Left lung (tissue), 14 donors: Measurements from ENCODE around the gene PALM. TPM values are rescaled to one million over a fixed set of nuclear protein-coding genes. Genes with fewer than 3 reads are reported as not detected.

Experiments
- ATAC-seq: fragments of 200-7000 bp; cut with Tn5 transposase; one replicate; pipeline ENCODE4 v1.9.1; 2020; ENCODE audit warnings: moderate library complexity
- DNase-seq, 4 donors: peaks; one replicate each; pipeline ENCODE4 v3.0.0-alpha.2; 2013 to 2020
- H3K27ac ChIP-seq, 2 donors: fragments of 200-600 bp; sonication (generic) in 1 of 2; one replicate each; pipeline versions ENCODE4 v1.5.0 to v1.8.0; 2020 to 2021
- H3K27me3 ChIP-seq, 2 donors: fragments of 200-600 bp; sonication (generic) in 1 of 2; one replicate each; pipeline versions ENCODE4 v1.5.0 to v1.8.0; 2020 to 2021
- H3K36me3 ChIP-seq, 2 donors: fragments of 200-600 bp; sonication (generic) in 1 of 2; one replicate each; pipeline versions ENCODE4 v1.5.0 to v1.8.0; 2020 to 2021
- H3K4me1 ChIP-seq, 2 donors: fragments of 200-600 bp; one replicate each; pipeline ENCODE4 v1.8.0; 2021
- H3K4me3 ChIP-seq, 2 donors: fragments of 200-600 bp; sonication (generic) in 1 of 2; one replicate each; pipeline versions ENCODE4 v1.5.0 to v1.8.0; 2020 to 2021; ENCODE audit warnings: mild to moderate bottlenecking in 1 of 2
- H3K9me3 ChIP-seq, 2 donors: fragments of 200-600 bp; sonication (generic) in 1 of 2; one replicate each; pipeline versions ENCODE4 v1.5.0 to v1.8.0; 2020 to 2021
- intact Hi-C, 2 donors: fragments of 100-400 bp; cut with DNase I; formaldehyde crosslinking; loops; one replicate each; pipeline versions ENCODE4 v1.11.2 to v1.14.2; 2022
- long read RNA-seq, 12 donors: library from polyadenylated mRNA in 2 of 12; unstranded in 2 of 12; transcript quantifications; one replicate each; pipeline ENCODE4 v2.0.0 and lab custom pipeline, GENCODE V29; 2019 to 2026
- polyA plus RNA-seq, 6 donors: library from polyadenylated mRNA; unstranded; fragments of 120-200 nt; gene quantifications; one replicate each; pipeline ENCODE4 v1.2.1, GENCODE V29; 2013; ENCODE audit not compliant: insufficient read length in 6 of 6
- total RNA-seq, 2 donors: library from RNA; stranded (reverse); fragmentation: NEBNext Ultra II Directional; extraction: Animal tissue kit (Norgen Biotek cat#: 25700); gene quantifications; one replicate each; pipeline ENCODE4 v1.2.1, GENCODE V29; 2021
- TF ChIP-seq, protein P1 (sequence below), 2 donors: fragments of 200-600 bp; sonication (generic) in 1 of 2; IDR thresholded peaks; one replicate each; pipeline versions ENCODE4 v1.5.0 to v1.8.0; 2021; ENCODE audit warnings: antibody characterized with exemption in 2 of 2
- donor health status: DM: no; HTN: yes; CAD: no.
- donor health status: DM: no; HTN: no; CAD: no.

Gene PALM, protein sequence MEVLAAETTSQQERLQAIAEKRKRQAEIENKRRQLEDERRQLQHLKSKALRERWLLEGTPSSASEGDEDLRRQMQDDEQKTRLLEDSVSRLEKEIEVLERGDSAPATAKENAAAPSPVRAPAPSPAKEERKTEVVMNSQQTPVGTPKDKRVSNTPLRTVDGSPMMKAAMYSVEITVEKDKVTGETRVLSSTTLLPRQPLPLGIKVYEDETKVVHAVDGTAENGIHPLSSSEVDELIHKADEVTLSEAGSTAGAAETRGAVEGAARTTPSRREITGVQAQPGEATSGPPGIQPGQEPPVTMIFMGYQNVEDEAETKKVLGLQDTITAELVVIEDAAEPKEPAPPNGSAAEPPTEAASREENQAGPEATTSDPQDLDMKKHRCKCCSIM
- total RNA-seq (10 to 100 TPM; 30.2 to 33.0 TPM), polyA plus RNA-seq (10 to 100 TPM; 37.0 to 59.7 (median 42.8) TPM)
- long read RNA-seq, donor 1, transcript PALM-202 (9 exons, 2,725 nt): major isoform, 8 of 14 reads
- long read RNA-seq, donor 1, partial matches to known transcripts: 0 of 14 reads
- long read RNA-seq, donor 1, other reads (novel, unspliced or antisense): 0 of 14 reads
- long read RNA-seq, donor 2, partial matches to known transcripts: 0 of 8 reads
- long read RNA-seq, donor 2, other reads (novel, unspliced or antisense): 0 of 8 reads
- long read RNA-seq, donor 3, transcript PALM-202 (9 exons, 2,725 nt): major isoform, 6 of 10 reads
- long read RNA-seq, donor 3, partial matches to known transcripts: 0 of 10 reads
- long read RNA-seq, donor 3, other reads (novel, unspliced or antisense): 0 of 10 reads
- long read RNA-seq, donor 4, partial matches to known transcripts: 0 of 2 reads
- long read RNA-seq, donor 4, other reads (novel, unspliced or antisense): 2 of 2 reads
- long read RNA-seq, donor 5, transcript PALM-202 (9 exons, 2,725 nt): major isoform, 7 of 8 reads
- long read RNA-seq, donor 5, partial matches to known transcripts: 0 of 8 reads
- long read RNA-seq, donor 5, other reads (novel, unspliced or antisense): 0 of 8 reads
- long read RNA-seq, donor 6, transcript PALM-202 (9 exons, 2,725 nt): major isoform, 7 of 8 reads
- long read RNA-seq, donor 6, partial matches to known transcripts: 0 of 8 reads
- long read RNA-seq, donor 6, other reads (novel, unspliced or antisense): 0 of 8 reads
- long read RNA-seq, donor 7, transcript PALM-202 (9 exons, 2,725 nt): major isoform, 5 of 6 reads
- long read RNA-seq, donor 7, partial matches to known transcripts: 0 of 6 reads
- long read RNA-seq, donor 7, other reads (novel, unspliced or antisense): 0 of 6 reads
- long read RNA-seq, donor 8, transcript PALM-202 (9 exons, 2,725 nt): major isoform, 8 of 12 reads
- long read RNA-seq, donor 8, partial matches to known transcripts: 0 of 12 reads
- long read RNA-seq, donor 8, other reads (novel, unspliced or antisense): 0 of 12 reads
- long read RNA-seq, donor 9, partial matches to known transcripts: 0 of 1 reads
- long read RNA-seq, donor 9, other reads (novel, unspliced or antisense): 0 of 1 reads
- long read RNA-seq, donor 10, partial matches to known transcripts: 3 of 3 reads
- long read RNA-seq, donor 10, other reads (novel, unspliced or antisense): 0 of 3 reads
- long read RNA-seq, donor 11: 0 reads
- long read RNA-seq, donor 12, partial matches to known transcripts: 0 of 5 reads
- long read RNA-seq, donor 12, other reads (novel, unspliced or antisense): 0 of 5 reads

DNA sequence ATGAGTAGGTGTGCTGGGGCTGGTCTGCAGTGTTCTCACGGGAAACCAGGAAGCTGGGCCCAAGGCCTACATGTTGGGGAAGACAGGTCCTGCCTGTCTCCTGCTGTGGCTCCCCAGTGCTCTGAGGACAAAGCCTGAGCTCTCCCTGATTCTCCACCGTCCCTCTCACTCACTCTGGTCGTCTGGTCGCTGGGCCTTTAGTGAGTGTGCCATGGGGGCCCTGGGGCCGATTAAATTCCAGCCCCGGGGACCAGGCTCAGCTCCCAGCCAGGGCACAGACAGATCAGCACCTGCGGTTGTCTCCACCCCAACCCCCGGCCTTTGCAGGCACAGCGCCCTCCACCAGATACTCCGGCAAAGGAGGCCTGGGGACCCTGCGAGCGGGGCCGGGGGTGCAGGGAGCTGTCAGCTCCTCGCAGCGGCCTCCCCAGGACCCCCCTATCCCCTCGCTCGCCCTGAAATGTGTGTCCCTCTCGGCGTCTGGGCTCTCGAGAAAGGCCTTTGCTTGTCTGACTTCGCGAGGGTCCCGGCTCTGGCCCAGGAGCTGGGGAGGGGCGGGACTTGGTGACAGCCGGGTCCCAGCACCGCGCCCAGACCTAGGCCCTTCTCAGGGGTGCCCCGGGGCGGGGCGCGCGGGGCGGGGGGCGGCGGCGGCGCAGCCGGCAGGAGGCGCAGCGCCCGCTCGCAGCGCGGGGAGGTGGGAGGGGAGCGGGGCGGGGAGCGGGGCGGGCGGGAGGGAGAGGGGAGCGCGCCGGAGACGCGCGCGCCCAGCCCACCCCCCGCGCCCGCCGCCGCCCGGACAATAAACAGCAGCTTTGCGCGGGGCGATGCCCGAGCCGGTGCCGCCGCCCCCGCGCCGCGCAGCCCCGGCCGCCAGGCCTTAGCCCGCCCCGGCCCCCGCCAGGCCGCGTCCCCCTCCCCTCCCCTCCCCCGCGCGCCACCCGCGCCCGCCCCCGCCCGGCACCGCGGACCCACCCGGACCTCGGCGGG lies at the start of gene PALM:
TSS of gene PALM (plus strand) at position 782 of the 990 bp plus-strand sequence. CDS start 212 bp downstream, outside the sequence.
- H3K4me3 ChIP-seq: peak within 1 kb of the TSS; percentile 40 to 47
- ATAC-seq (no peak), DNase-seq (no peak)
- H3K27ac ChIP-seq: peak within 1 kb of the TSS; percentile 63 to 67
- peaks cover 3 to 23% of the 10 kb centered on the region in 2 donors for H3K4me1 ChIP-seq
- H3K27me3 ChIP-seq: peaks cover 7 to 29% of the 10 kb centered on the region in 2 donors
- no peaks in the 10 kb centered on the region for H3K36me3 ChIP-seq
- H3K9me3 ChIP-seq: no peaks in the 10 kb centered on the region
- TF ChIP-seq, protein P1, sequence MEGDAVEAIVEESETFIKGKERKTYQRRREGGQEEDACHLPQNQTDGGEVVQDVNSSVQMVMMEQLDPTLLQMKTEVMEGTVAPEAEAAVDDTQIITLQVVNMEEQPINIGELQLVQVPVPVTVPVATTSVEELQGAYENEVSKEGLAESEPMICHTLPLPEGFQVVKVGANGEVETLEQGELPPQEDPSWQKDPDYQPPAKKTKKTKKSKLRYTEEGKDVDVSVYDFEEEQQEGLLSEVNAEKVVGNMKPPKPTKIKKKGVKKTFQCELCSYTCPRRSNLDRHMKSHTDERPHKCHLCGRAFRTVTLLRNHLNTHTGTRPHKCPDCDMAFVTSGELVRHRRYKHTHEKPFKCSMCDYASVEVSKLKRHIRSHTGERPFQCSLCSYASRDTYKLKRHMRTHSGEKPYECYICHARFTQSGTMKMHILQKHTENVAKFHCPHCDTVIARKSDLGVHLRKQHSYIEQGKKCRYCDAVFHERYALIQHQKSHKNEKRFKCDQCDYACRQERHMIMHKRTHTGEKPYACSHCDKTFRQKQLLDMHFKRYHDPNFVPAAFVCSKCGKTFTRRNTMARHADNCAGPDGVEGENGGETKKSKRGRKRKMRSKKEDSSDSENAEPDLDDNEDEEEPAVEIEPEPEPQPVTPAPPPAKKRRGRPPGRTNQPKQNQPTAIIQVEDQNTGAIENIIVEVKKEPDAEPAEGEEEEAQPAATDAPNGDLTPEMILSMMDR (IDR thresholded peaks at IDR 0.05): no peak
- intact Hi-C loops: no loop called here

DNA sequence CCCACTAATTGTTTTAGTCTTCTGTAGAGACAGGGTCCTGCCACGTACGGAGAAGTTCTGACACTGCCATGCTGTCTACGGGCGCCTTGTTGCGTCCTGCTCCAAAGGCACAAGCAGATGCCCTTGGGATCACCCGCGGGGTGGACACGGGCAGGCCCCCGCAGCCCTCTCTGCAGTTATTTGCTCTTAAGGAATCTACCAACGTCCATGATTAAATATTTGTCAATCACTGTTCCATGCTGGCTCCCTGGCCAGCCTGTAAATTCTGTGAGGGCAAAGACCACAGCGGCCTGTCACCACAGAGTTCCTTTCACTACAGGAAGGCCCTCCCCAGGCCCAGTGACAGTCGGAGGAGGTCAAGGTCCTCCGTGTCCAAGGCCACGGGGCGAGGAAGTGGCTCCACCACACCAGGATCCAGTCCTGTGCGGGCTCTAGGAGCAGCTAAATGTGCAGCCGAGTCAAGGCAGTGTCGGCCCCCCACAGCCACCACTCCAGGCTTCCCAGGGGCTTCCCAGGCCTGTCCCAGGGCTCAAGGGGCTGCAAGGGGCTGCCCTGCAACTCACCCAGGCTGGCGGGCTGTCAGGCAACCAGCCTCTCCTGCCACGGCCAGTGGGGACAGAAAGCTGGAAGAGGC lies 47.8 kb upstream of the PALM start:
- Histone ChIP-seq H3K4me3 (peak overlapping the region; percentile 97 to 99), H3K27ac (peak overlapping the region; percentile 83 to 92), H3K27me3 (no peaks in the 10 kb centered on the region), H3K4me1 (peaks cover 34 to 70% of the 10 kb centered on the region in 2 donors), H3K36me3 (peaks cover 0 to 25% of the 10 kb centered on the region in 2 donors), H3K9me3 (no peaks in the 10 kb centered on the region)
- DNase-seq (no peak), ATAC-seq (no peak)
- TF ChIP-seq, protein P1 (IDR thresholded peaks at IDR 0.05): no peak
- intact Hi-C loops: loop anchor here in 1 of 2 donors (10.0 kb wide), 1 partner anchor 74 kb away; no protein-coding TSS in a partner anchor

DNA sequence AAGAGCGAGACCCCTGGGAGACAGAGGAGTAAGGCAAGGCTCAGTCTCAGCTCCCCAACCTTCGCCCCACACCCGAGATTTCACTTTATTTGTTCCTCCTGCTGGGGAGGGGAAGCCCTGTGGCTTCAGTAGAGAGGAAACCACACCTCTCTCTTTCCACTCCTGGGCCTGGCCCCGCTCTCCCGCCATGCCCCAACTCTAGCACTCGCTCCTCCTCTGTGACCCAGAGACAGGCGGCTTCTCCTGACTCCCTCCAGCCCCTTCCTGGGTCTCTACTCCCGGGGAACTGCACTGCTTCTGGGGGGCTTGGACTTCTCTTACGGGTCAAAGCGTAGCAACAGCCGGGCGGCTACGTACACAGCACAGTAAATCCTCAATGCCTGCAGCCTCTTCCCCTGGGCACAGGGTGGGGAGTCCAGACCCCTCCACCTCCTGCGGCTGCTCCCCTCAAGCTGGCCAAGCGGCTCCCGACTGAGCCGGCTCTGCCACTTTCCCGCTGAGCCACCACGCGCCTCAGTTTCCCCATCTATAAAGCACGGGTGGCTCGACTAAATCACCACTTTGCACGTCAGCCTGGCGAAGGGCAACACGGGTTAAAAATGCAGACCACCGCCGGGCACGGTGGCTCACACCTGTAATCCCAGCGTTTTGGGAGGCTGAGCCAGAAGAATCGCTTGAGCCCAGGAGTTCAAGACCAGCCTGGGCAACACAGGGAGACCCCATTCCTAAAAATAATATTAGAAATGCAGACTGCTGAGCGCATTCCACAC lies 47.1 kb upstream of the PALM start:
- Histone ChIP-seq H3K36me3 (peaks cover 0 to 24% of the 10 kb centered on the region in 2 donors), H3K27me3 (no peaks in the 10 kb centered on the region), H3K9me3 (no peaks in the 10 kb centered on the region), H3K27ac (peak overlapping the region; percentile 83 to 92), H3K4me1 (peaks cover 34 to 70% of the 10 kb centered on the region in 2 donors), H3K4me3 (peak overlapping the region; percentile 97 to 99)
- intact Hi-C loops: loop anchor here in 1 of 2 donors (10.0 kb wide), 1 partner anchor 73 kb away; no protein-coding TSS in a partner anchor
- TF ChIP-seq, protein P1 (IDR thresholded peaks at IDR 0.05): no peak
- DNase-seq (no peak), ATAC-seq (peak; percentile 12)
